IMR-90 (cell line): ENCODE measurements around the gene PCED1B. TPM values are rescaled to one million over a fixed set of nuclear protein-coding genes. Genes with fewer than 3 reads are reported as not detected.

Experiments used
- ATAC-seq: fragments of 200-7000 bp; cut with Tn5 transposase; 2 replicates; pipeline ENCODE4 v1.9.1; 2020; ENCODE audit warnings: low read depth, mild to moderate bottlenecking, moderate library complexity
- BruUV-seq: library from RNA; stranded (reverse); fragments of 400-500 nt; replicated peaks from 2 replicates; lab custom pipeline; 2021; lab: Mats Ljungman, UMichigan
- CTCF ChIA-PET: fragments of 300-600 bp; formaldehyde crosslinking; extraction: SDS; loops from one replicate; lab custom pipeline; 2021; ENCODE audit warnings: antibody characterized with exemption; lab: Yijun Ruan, JAX
- POLR2A ChIA-PET: fragments of 300-600 bp; sonication (Branson Sonifier 250); formaldehyde crosslinking; loops from one replicate; lab custom pipeline; 2022; ENCODE audit warnings: antibody characterized with exemption; ENCODE audit not compliant: unreplicated experiment; lab: Charles Lee
- DNase-seq: peaks from one replicate; pipeline ENCODE4 v3.0.0; 2013
- H2AFZ ChIP-seq: replicated peaks from 2 replicates; pipeline ENCODE3; 2013; ENCODE audit warnings: low read length, mild to moderate bottlenecking; ENCODE audit not compliant: poor library complexity
- H2AK5ac ChIP-seq: 2 replicates; pipeline ENCODE4 v1.6.1; 2013; ENCODE audit warnings: low read depth, low read length, inconsistent platforms
- H2AK9ac ChIP-seq: replicated peaks from 2 replicates; pipeline ENCODE3; 2013; ENCODE audit warnings: mild to moderate bottlenecking, low read depth, low read length, moderate library complexity; ENCODE audit not compliant: poor library complexity
- H2BK120ac ChIP-seq: 2 replicates; pipeline ENCODE4 v1.6.1; 2013; ENCODE audit warnings: low read depth, low read length, inconsistent platforms
- H2BK15ac ChIP-seq: 3 replicates; pipeline ENCODE4 v1.6.1; 2013; ENCODE audit warnings: low read depth, low read length, inconsistent platforms
- H2BK20ac ChIP-seq: 2 replicates; pipeline ENCODE4 v1.6.1; 2013; ENCODE audit warnings: low read depth, mild to moderate bottlenecking, inconsistent platforms, low read length, moderate library complexity
- H2BK5ac ChIP-seq: 2 replicates; pipeline ENCODE4 v1.6.1; 2013; ENCODE audit warnings: mild to moderate bottlenecking, low read depth, low read length, inconsistent platforms; ENCODE audit not compliant: poor library complexity, severe bottlenecking
- H3K14ac ChIP-seq: replicated peaks from 2 replicates; pipeline ENCODE4 v1.6.1; 2013; ENCODE audit warnings: low read depth, low read length, inconsistent platforms
- H3K18ac ChIP-seq: 2 replicates; pipeline ENCODE4 v1.6.1; 2013; ENCODE audit warnings: low read depth, low read length, control low read depth
- H3K23ac ChIP-seq: 2 replicates; pipeline ENCODE4 v1.6.1; 2013; ENCODE audit warnings: low read depth, low read length, inconsistent platforms
- H3K27ac ChIP-seq: 2 replicates; pipeline ENCODE4 v1.5.1; 2013; ENCODE audit warnings: mild to moderate bottlenecking, control low read depth, low read length; ENCODE audit not compliant: insufficient read depth
- H3K27me3 ChIP-seq: 2 replicates; pipeline ENCODE4 v1.6.1; 2013; ENCODE audit warnings: low read length; ENCODE audit not compliant: control insufficient read depth, insufficient read depth
- H3K36me3 ChIP-seq: 2 replicates; pipeline ENCODE4 v1.6.1; 2013; ENCODE audit warnings: low read length, mixed read lengths; ENCODE audit not compliant: control insufficient read depth, insufficient read depth
- H3K4ac ChIP-seq: 2 replicates; pipeline ENCODE4 v1.6.1; 2013; ENCODE audit warnings: low read depth, low read length, inconsistent platforms
- H3K4me1 ChIP-seq: 2 replicates; pipeline ENCODE4 v1.6.1; 2013; ENCODE audit warnings: low read length, mixed read lengths; ENCODE audit not compliant: control insufficient read depth, insufficient read depth
- H3K4me2 ChIP-seq: 2 replicates; pipeline ENCODE4 v1.6.1; 2013; ENCODE audit warnings: low read depth, mild to moderate bottlenecking, control low read depth, low read length, moderate library complexity
- H3K4me3 ChIP-seq: 2 replicates; pipeline ENCODE4 v1.5.1; 2013; ENCODE audit warnings: low read depth, mild to moderate bottlenecking, control low read depth, low read length, moderate library complexity; ENCODE audit not compliant: insufficient read depth
- H3K56ac ChIP-seq: 2 replicates; pipeline ENCODE4 v1.6.1; 2013; ENCODE audit warnings: low read length, inconsistent platforms; ENCODE audit not compliant: insufficient read depth; ENCODE audit errors: extremely low read depth
- H3K79me1 ChIP-seq, 2 experiments: 2 replicates each; pipeline ENCODE4 v1.6.1; 2013; ENCODE audit warnings: low read length in 2 of 2, inconsistent platforms in 1 of 2, low read depth in 1 of 2
- H3K9ac ChIP-seq: 2 replicates; pipeline ENCODE4 v1.6.1; 2013; ENCODE audit warnings: low read depth, low read length, control low read depth
- H3K9me1 ChIP-seq: 2 replicates; pipeline ENCODE4 v1.6.1; 2013; ENCODE audit warnings: low read length, inconsistent platforms; ENCODE audit not compliant: insufficient read depth
- H3K9me3 ChIP-seq: 2 replicates; pipeline ENCODE4 v1.6.1; 2013; ENCODE audit warnings: low read length; ENCODE audit not compliant: control insufficient read depth, insufficient read depth
- H4K20me1 ChIP-seq: 2 replicates; pipeline ENCODE4 v1.6.1; 2013; ENCODE audit warnings: low read length, inconsistent platforms; ENCODE audit not compliant: insufficient read depth
- H4K5ac ChIP-seq: 2 replicates; pipeline ENCODE4 v1.6.1; 2013; ENCODE audit warnings: mild to moderate bottlenecking, low read depth, low read length, control low read depth
- H4K8ac ChIP-seq, 2 experiments: 2 replicates each; pipeline ENCODE4 v1.6.1; 2013; ENCODE audit warnings: low read depth in 2 of 2, low read length in 2 of 2, control low read depth in 1 of 2, inconsistent platforms in 1 of 2
- H4K91ac ChIP-seq: 2 replicates; pipeline ENCODE4 v1.6.1; 2013; ENCODE audit warnings: low read depth, low read length, inconsistent platforms; ENCODE audit not compliant: insufficient read depth
- NFE2L2 ChIP-seq: fragments of 150-350 bp; IDR thresholded peaks from 2 replicates; pipeline ENCODE4 v1.6.1; 2016; ENCODE audit warnings: low read depth, mild to moderate bottlenecking, low read length
- WGBS, 2 experiments: methylation state at CpG; one replicate each; pipeline versions ENCODE4 v1.1.5 to v1.1.7; 2013; ENCODE audit warnings: missing lambda C conversion rate in 2 of 2; ENCODE audit not compliant: insufficient read length in 1 of 2; ENCODE audit errors: extremely low coverage in 2 of 2; 5-methylcytosine and 5-hydroxymethylcytosine counted together
- dilution Hi-C: fragments of 300-500 bp; cut with HindIII; formaldehyde crosslinking; loops from one replicate; pipeline ENCODE4 v1.14.3; 2018; ENCODE audit warnings: low sequenced_read_pairs; ENCODE audit not compliant: unreplicated experiment
- in situ Hi-C: fragments of 300-500 bp; cut with MboI; formaldehyde crosslinking; loops from 3 replicates; pipeline ENCODE4 v1.14.3; 2019; ENCODE audit warnings: low sequenced_read_pairs, inconsistent platforms, mixed read lengths
- intact Hi-C: fragments of 100-400 bp; cut with micrococcal nuclease; formaldehyde crosslinking; loops from 2 replicates; pipeline ENCODE4 v1.10.0; 2022
- polyA plus RNA-seq, 3 experiments: library from polyadenylated mRNA; depleted of rRNA; stranded (reverse); fragments of >200 nt; gene quantifications; 2 replicates each; pipeline ENCODE4 v1.2.3, GENCODE V29; 2012; ENCODE audit warnings: low replicate concordance in 1 of 3
- total RNA-seq: library from RNA; depleted of rRNA; stranded (reverse); fragments of >200 nt; gene quantifications from 2 replicates; pipeline ENCODE4 v1.2.3, GENCODE V29; 2012

PCED1B gene
- total and polyA plus RNA-seq, 2 of the 4 experiments (the other 2 are of a cell fraction) = 0.36 to 2.6 TPM

DNA sequence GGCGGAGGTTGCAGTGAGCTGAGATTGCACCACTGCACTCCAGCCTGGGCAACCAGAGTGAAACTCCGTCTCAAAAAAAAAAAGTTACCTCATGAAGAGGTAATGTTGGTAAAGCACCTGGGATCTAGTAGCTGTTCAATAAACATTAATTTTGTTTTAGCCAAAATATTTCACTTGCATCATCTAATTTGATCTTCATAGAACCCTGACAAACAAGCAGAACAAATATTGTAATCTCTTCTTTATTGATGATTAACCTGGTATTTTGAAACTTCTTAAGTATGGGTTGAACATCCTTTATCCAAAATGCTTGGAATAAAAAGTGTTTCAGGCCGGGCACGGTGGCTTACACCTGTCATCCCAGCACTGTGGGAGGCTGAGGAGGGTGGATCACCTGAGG is 149.4 kb downstream of the PCED1B start:
- Histone ChIP-seq H2BK20ac (no peak overlapping the region), H2BK15ac (no peak overlapping the region), H3K4ac (no peak overlapping the region), H3K9me3 (no peaks in the 10 kb centered on the region), H3K14ac (no peak overlapping the region), H3K4me1 (peaks cover 3% of the 10 kb centered on the region), H3K9me1 (no peaks in the 10 kb centered on the region), H3K27ac (no peak overlapping the region), H2BK120ac (no peak overlapping the region), H2AFZ (no peak overlapping the region), H3K4me2 (no peak overlapping the region), H2AK5ac (no peak overlapping the region), H3K18ac (no peak overlapping the region), H4K5ac (no peak overlapping the region), H3K27me3 (no peaks in the 10 kb centered on the region), H2BK5ac (no peak overlapping the region), H3K9ac (no peak overlapping the region), H3K36me3 (no peaks in the 10 kb centered on the region), H4K91ac (no peak overlapping the region), H3K23ac (no peak overlapping the region), H2AK9ac (no peak overlapping the region), H4K8ac (no peak overlapping the region), H3K56ac (no peak overlapping the region), H3K4me3 (no peak overlapping the region), H4K20me1 (no peaks in the 10 kb centered on the region), H3K79me1 (no peaks in the 10 kb centered on the region)
- WGBS, 2 experiments = no CpG with 5 or more reads among the region's 4 CpGs
- no peak for TF ChIP-seq NFE2L2
- ChIA-PET POLR2A (no interaction called here), CTCF (no interaction called here)
- dilution Hi-C loops = no loop called here
- BruUV-seq = no TSS peak
- intact Hi-C loops = no loop called here
- no peak for ATAC-seq
- in situ Hi-C loops = no loop called here
- DNase-seq = no peak
